Motor neuron (in vitro differentiated cells): Measurements from ENCODE around the gene CHD9. TPM values are rescaled to one million over a fixed set of nuclear protein-coding genes. Genes with fewer than 3 reads are reported as not detected.
A peak's percentile ranks its signal among the peaks of the same experiment; 100 is the strongest.
"Not testable (repeated sequence)": the region's sequence is repeated elsewhere in the genome, so short reads cannot be mapped to it uniquely, and the experiment has no call there.

Experiments used
- ATAC-seq, 8 experiments: fragments of 200-7000 bp; cut with Tn5 transposase; replicated peaks in 6 of 8; 2 replicates each; pipeline ENCODE4 v1.8.0; 2021; ENCODE audit warnings: mild to moderate bottlenecking in 8 of 8, moderate library complexity in 8 of 8
- H3K27ac ChIP-seq, 2 donors: fragments of 250-450 bp; sonication (Bioruptor Pico); 2 replicates each; pipeline ENCODE4 v1.9.0; 2021; ENCODE audit warnings: antibody characterized with exemption in 2 of 2, mild to moderate bottlenecking in 2 of 2, moderate library complexity in 1 of 2
- H3K4me1 ChIP-seq, 2 donors: fragments of 250-450 bp; sonication (Bioruptor Pico); replicated peaks in 1 of 2; 2 replicates each; pipeline ENCODE4 v1.6.1; 2021; ENCODE audit warnings: antibody characterized with exemption in 2 of 2, mild to moderate bottlenecking in 2 of 2, moderate library complexity in 1 of 2
- H3K4me3 ChIP-seq, 5 donors: fragments of 250-450 bp; sonication (Bioruptor Pico); 2 replicates each; pipeline ENCODE4 v1.9.0; 2021; ENCODE audit warnings: antibody characterized with exemption in 5 of 5, mild to moderate bottlenecking in 5 of 5, moderate library complexity in 4 of 5
- WGBS, 10 experiments: fragments of 450-650 bp; shearing (Covaris generic); methylation state at CpG; one replicate each; pipeline ENCODE4 v1.0.0; 2022; 5-methylcytosine and 5-hydroxymethylcytosine counted together
- in situ Hi-C, 9 experiments: fragments of 400-800 bp; cut with MboI; loops; one replicate each; pipeline ENCODE4 v1.15.0; 2021; ENCODE audit warnings: low sequenced_read_pairs in 9 of 9, low pct_unique_long_range_greater_than_20kb in 2 of 9; ENCODE audit not compliant: unreplicated experiment in 9 of 9
- total RNA-seq, 8 experiments: library from RNA; unstranded; fragments of 300-600 nt; gene quantifications; 2 replicates each; pipeline versions ENCODE4 v1.2.3 to v1.2.4, GENCODE V29; 2022

CHD9 gene
- total RNA-seq, 8 experiments from 2014 or later, result 57.0 to 109 (median 65.7) TPM

GRCh38 chr16:53172517-53172916 lies 117.7 kb downstream of the CHD9 start:
- Histone ChIP-seq H3K4me1 (no peaks in the 10 kb centered on the region), H3K4me3 (no peak overlapping the region), H3K27ac (no peak overlapping the region)
- in situ Hi-C loops, result loop anchor here in 3 of 9 experiments (25.0 kb wide), 1 partner anchor 110 kb away; the partner anchor contains the start of genes CHD9 (in 3 of the 3) and CHD9NB (in 3 of the 3)
- 60 to 100% (median 91%) methylated on average over 1 to 4 of the region's 4 CpGs for WGBS, 10 experiments
- no peak for ATAC-seq

GRCh38 chr16:53175118-53175517 lies 120.3 kb downstream of the CHD9 start:
- Histone ChIP-seq H3K4me3 (no peak overlapping the region), H3K27ac (no peak overlapping the region), H3K4me1 (no peaks in the 10 kb centered on the region)
- WGBS, 10 experiments, result 83 to 100% (median 88%) methylated on average over 1 of the region's 1 CpG; no CpG with 5 or more reads in 2 of the 10 experiments
- ATAC-seq, result no peak
- in situ Hi-C loops, result no loop called here

DNA sequence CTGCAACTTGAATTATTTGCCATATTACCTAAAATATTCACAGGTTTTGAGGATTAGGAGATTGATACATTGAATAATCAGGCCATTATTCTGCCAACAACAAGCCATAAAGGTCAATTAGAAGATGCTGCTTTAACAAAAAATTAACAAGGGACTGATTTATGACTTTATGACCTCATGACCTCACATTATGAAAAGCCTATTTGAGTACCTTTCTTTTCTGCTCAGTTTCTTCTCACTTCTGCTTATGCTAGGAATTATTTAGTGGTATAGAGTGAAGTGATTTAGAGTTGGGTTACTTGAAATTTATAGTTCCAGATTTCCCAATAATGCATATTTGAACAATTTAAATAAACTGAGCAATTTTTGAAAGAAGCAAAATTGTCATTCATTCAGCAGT lies 121.6 kb downstream of the CHD9 start:
- H3K4me3 ChIP-seq, result no peak overlapping the region
- no peaks in the 10 kb centered on the region for H3K4me1 ChIP-seq
- H3K27ac ChIP-seq, result no peak overlapping the region
- in situ Hi-C loops, result no loop called here
- no peak for ATAC-seq

DNA sequence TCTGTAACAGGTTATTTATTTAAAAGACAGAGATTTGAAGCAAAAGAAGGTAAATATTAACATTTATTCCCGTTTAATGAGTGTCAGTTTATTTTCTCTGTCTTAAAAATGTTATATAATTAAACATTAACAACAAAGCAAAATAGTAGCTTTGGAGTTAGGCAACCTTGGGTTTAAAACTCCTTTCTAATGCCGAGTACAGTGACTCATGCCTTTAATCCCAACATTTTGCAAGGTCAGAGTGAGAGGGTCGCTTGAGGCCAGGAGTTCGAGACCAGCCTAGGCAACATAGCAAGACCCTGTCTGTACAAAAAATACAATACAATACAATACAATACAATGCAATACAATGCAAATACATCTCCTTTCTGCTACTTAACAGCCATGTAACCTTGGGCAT lies 128.7 kb downstream of the CHD9 start:
- Histone ChIP-seq H3K4me1 (no peaks in the 10 kb centered on the region), H3K27ac (no peak overlapping the region), H3K4me3 (no peak overlapping the region)
- no peak for ATAC-seq
- 61 to 100% (median 97%) methylated on average over 1 to 4 of the region's 4 CpGs; no CpG with 5 or more reads in 1 of the 10 experiments for WGBS, 10 experiments
- in situ Hi-C loops, result no loop called here

- H3K27ac ChIP-seq, H3K4me3 ChIP-seq, ATAC-seq, H3K4me1 ChIP-seq, in situ Hi-C loops: not testable (repeated sequence)
- 67 to 100% (median 100%) methylated on average over 1 to 2 of the region's 3 CpGs; no CpG with 5 or more reads in 5 of the 10 experiments for WGBS, 10 experiments
Measured at GRCh38 chr16:53185741-53186140, 130.9 kb downstream of the CHD9 start.

DNA sequence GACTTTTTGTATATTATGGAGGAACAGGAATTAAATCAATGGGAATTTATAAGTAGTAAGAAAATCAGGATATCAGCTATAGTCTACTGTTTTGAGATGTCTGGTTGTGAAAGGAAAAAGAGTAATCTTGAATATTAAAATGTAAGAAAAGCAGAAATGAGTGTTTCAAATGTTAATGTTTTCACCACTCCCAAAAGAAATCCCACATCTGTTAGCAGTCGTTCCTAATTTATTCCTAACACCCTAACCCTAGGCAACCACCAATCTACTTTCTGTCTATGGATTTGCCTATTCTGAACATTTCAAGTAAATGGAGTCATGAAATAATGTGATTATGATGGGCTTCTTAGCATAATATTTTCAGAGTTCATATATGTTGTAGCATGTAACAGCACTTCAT lies 133.0 kb downstream of the CHD9 start:
- Histone ChIP-seq H3K27ac (no peak overlapping the region), H3K4me1 (no peaks in the 10 kb centered on the region), H3K4me3 (no peak overlapping the region)
- whole genome bisulfite sequencing, 10 experiments, result 0 to 100% (median 0%) methylated on average over 1 of the region's 1 CpG; no CpG with 5 or more reads in 3 of the 10 experiments
- peak in 2 of 8 experiments; percentile 67 to 91 for ATAC-seq
- in situ Hi-C loops, result no loop called here

- in situ Hi-C loops, result no loop called here
- Histone ChIP-seq H3K4me1 (no peaks in the 10 kb centered on the region), H3K4me3 (no peak overlapping the region), H3K27ac (no peak overlapping the region)
- 0 to 100% (median 75%) methylated on average over 1 of the region's 1 CpG for WGBS, 10 experiments
- ATAC-seq, result no peak
Measured at GRCh38 chr16:53191413-53191812, 136.6 kb downstream of the CHD9 start.

GRCh38 chr16:53198933-53199332 lies 144.1 kb downstream of the CHD9 start:
- ATAC-seq, result no peak
- Histone ChIP-seq H3K4me3 (no peak overlapping the region), H3K4me1 (no peaks in the 10 kb centered on the region), H3K27ac (no peak overlapping the region)
- in situ Hi-C loops, result no loop called here

GRCh38 chr16:53201900-53202299 lies 147.1 kb downstream of the CHD9 start:
- 67 to 100% (median 100%) methylated on average over 1 of the region's 1 CpG; no CpG with 5 or more reads in 5 of the 10 experiments for WGBS, 10 experiments
- Histone ChIP-seq H3K27ac (no peak overlapping the region), H3K4me1 (no peaks in the 10 kb centered on the region), H3K4me3 (no peak overlapping the region)
- ATAC-seq, result no peak
- in situ Hi-C loops, result loop anchor here in 1 of 9 experiments (25.0 kb wide), 1 partner anchor 140 kb away; the partner anchor contains the start of genes CHD9 and CHD9NB

DNA sequence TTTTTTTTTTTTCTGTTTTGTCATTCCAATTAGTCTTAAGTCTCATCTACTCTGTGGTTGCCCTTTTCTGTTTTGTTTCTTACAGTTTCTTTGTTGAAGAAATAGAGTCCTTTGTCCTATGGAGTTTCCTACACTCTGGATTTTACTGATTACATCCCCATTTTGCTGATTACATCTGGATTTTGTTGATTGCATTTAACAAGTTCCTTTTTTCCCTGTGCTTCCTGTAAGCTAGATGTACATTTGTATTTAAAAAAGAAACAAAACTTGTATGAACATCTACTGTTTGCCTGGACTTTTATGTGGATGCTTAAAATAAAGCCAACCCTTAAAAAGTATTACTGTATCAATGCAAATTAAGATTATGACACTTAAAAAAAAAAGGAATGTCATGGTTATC lies 147.6 kb downstream of the CHD9 start:
- in situ Hi-C loops, result loop anchor here in 1 of 9 experiments (25.0 kb wide), 1 partner anchor 140 kb away; the partner anchor contains the start of genes CHD9 and CHD9NB
- H3K4me1 ChIP-seq, result peaks cover 0 to under 1% of the 10 kb centered on the region in 2 donors
- no peak overlapping the region for H3K27ac ChIP-seq
- ATAC-seq, result no peak
- no peak overlapping the region for H3K4me3 ChIP-seq

DNA sequence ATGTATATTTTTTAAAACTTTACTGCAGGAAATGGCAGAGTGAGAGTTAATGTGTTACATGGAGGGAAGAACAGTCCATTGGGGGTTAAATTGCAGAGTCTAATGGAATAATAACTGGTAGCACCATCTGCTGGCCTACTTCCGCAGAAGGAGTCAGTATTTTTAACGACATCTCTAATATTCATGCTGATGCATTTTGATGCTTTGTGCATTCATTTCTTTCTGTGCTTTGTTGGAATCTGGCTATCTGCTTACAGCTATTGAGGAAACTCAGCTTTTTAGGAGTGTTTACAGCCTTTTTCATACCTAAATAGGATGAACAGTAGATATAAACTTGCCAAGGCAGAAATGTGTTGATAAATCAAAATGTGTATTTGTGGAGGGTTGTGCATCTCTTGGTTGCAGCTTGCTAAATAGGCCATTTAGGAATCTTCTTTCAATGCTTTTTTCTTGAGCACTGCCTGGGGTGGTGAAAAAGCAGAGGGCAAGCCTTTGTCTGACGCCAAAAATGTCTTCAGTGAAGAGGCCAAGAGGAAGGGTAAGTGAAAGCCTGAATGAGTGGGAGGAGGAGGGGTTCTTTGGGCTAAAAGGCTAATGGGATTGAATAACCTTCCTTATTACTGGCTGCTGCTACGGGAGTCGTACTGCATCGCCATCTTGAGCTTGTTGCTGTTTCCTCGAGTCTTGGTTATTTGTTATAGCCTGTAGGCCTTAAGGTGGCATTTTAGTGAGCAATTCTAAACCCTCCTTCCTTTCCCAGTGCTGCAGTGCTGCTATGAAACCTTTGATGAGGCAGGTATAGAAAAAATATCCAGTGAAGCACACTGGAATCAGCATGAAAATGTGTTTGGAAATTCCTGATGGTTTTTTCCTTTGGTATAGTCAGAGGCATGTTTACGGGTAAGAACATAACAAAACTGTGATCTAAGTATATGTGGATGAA lies 153.3 kb downstream of the CHD9 start:
- ATAC-seq, result peak; percentile 92 to 99 (median 98)
- Histone ChIP-seq H3K4me3 (peak overlapping the region; percentile 50 to 76 (median 55)), H3K4me1 (peaks cover 2 to 17% of the 10 kb centered on the region in 2 donors), H3K27ac (peak overlapping the region; percentile 93 to 95)
- in situ Hi-C loops, result loop anchor here in 1 of 9 experiments (25.0 kb wide), 1 partner anchor 146 kb away; the partner anchor contains the start of genes CHD9 and CHD9NB
- WGBS, 10 experiments, result 0 to 3% (median 0%) methylated on average over 1 to 8 of the region's 8 CpGs

DNA sequence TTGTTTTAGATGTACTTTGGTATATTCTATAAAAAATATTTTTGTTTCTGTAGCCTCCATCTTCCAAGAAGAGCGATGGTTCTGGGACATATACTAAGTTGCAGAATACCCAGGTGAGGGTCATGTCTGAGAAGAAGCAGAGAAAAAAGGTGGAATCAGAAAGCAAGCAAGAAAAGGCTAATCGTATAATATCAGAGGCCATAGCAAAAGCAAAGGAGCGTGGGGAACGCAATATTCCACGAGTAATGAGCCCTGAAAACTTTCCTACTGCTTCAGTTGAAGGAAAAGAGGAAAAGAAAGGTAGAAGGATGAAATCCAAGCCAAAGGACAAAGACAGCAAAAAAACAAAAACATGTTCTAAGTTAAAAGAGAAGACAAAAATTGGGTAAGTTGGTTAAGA lies 154.6 kb downstream of the CHD9 start:
- Histone ChIP-seq H3K27ac (no peak overlapping the region), H3K4me3 (peak overlapping the region; percentile 50 to 76 (median 55)), H3K4me1 (peaks cover 2 to 30% of the 10 kb centered on the region in 2 donors)
- no peak for ATAC-seq
- 0 to 20% (median 8%) methylated on average over 1 to 5 of the region's 5 CpGs for WGBS, 10 experiments
- in situ Hi-C loops, result loop anchor here in 1 of 9 experiments (25.0 kb wide), 1 partner anchor 147 kb away; the partner anchor contains the start of genes CHD9 and CHD9NB

- Histone ChIP-seq H3K4me1 (peaks cover 2 to 31% of the 10 kb centered on the region in 2 donors), H3K27ac (no peak overlapping the region), H3K4me3 (peak overlapping the region; percentile 50 to 76 (median 55))
- 0 to 38% (median 18%) methylated on average over 2 of the region's 2 CpGs for WGBS, 10 experiments
- ATAC-seq, result no peak
- in situ Hi-C loops, result loop anchor here in 1 of 9 experiments (25.0 kb wide), 1 partner anchor 148 kb away; the partner anchor contains the start of genes CHD9 and CHD9NB
Measured at GRCh38 chr16:53209877-53210276, 155.1 kb downstream of the CHD9 start.
